Fibroblast of lung (primary cell): ENCODE measurements around the gene ACVR2B. TPM values are rescaled to one million over a fixed set of nuclear protein-coding genes. Genes with fewer than 3 reads are reported as not detected.

Experiments used
- DNase-seq, 2 donors: peaks; one replicate each; pipeline versions ENCODE4 v3.0.0 to v3.0.0-alpha.2; 2010; ENCODE audit warnings: low read depth in 2 of 2
- H2AFZ ChIP-seq: 2 replicates; pipeline ENCODE4 v1.5.1; 2012; ENCODE audit warnings: low read length, control low read depth, inconsistent platforms
- H3K27ac ChIP-seq: 2 replicates; pipeline ENCODE4 v1.5.1; 2011; ENCODE audit warnings: low read length, control low read depth; ENCODE audit not compliant: insufficient read depth
- H3K27me3 ChIP-seq: 2 replicates; pipeline ENCODE4 v1.5.1; 2011; ENCODE audit warnings: mild to moderate bottlenecking, low read length; ENCODE audit not compliant: control insufficient read depth, insufficient read depth
- H3K36me3 ChIP-seq: 2 replicates; pipeline ENCODE4 v1.5.1; 2011; ENCODE audit warnings: low read length; ENCODE audit not compliant: control insufficient read depth, insufficient read depth
- H3K4me1 ChIP-seq: 2 replicates; pipeline ENCODE4 v1.5.1; 2011; ENCODE audit warnings: low read length; ENCODE audit not compliant: control insufficient read depth, insufficient read depth; ENCODE audit errors: extremely low read depth
- H3K4me2 ChIP-seq: 2 replicates; pipeline ENCODE4 v1.5.1; 2011; ENCODE audit warnings: low read length, control low read depth; ENCODE audit not compliant: insufficient read depth; ENCODE audit errors: extremely low read depth
- H3K4me3 ChIP-seq, 4 experiments: fragments of 200-600 bp in 1 of 4; sonication (generic) in 1 of 4; replicated peaks in 1 of 4; 2 replicates each; pipeline ENCODE4 v1.5.1; 2011 to 2016; ENCODE audit warnings: low read length in 4 of 4, low read depth in 3 of 4, mild to moderate bottlenecking in 3 of 4, control low read depth in 2 of 4, inconsistent platforms in 1 of 4, mixed read lengths in 1 of 4; ENCODE audit not compliant: insufficient read depth in 1 of 4; ENCODE audit errors: control extremely low read depth in 1 of 4
- H3K79me2 ChIP-seq: 2 replicates; pipeline ENCODE4 v1.5.1; 2012; ENCODE audit warnings: mild to moderate bottlenecking, low read length, inconsistent platforms; ENCODE audit not compliant: control insufficient read depth, insufficient read depth
- H3K9ac ChIP-seq: 2 replicates; pipeline ENCODE4 v1.5.1; 2011; ENCODE audit warnings: mild to moderate bottlenecking, low read length, control low read depth; ENCODE audit not compliant: insufficient read depth
- H3K9me3 ChIP-seq: 2 replicates; pipeline ENCODE4 v1.5.1; 2012; ENCODE audit warnings: low read depth, low read length; ENCODE audit not compliant: control insufficient read depth, insufficient read depth
- H4K20me1 ChIP-seq: 2 replicates; pipeline ENCODE4 v1.5.1; 2011; ENCODE audit warnings: low read length; ENCODE audit not compliant: control insufficient read depth, insufficient read depth; ENCODE audit errors: extremely low read depth
- CTCF ChIP-seq, 2 donors: IDR thresholded peaks in 1 of 2; conservative IDR thresholded peaks in 1 of 2; 1 replicate in 1 of 2; 2 replicates in 1 of 2; pipeline ENCODE4 v1.5.1; 2011 to 2012; ENCODE audit warnings: low read length in 2 of 2, control low read depth in 1 of 2, inconsistent platforms in 1 of 2, low read depth in 1 of 2, mild to moderate bottlenecking in 1 of 2
- EZH2 ChIP-seq: IDR thresholded peaks from 2 replicates; pipeline ENCODE4 v1.5.1; 2012; ENCODE audit warnings: low read length, control low read depth, mild to moderate bottlenecking; ENCODE audit errors: missing control alignments
- polyA plus RNA-seq, 2 donors: library from polyadenylated mRNA; depleted of rRNA in 1 of 2; stranded (reverse) in 1 of 2; unstranded in 1 of 2; fragments of >200 nt; gene quantifications; 2 replicates each; pipeline ENCODE4 v1.2.1, GENCODE V29; 2011 to 2012; ENCODE audit warnings: missing spikeins in 1 of 2
- total RNA-seq: library from RNA; depleted of rRNA; stranded (reverse); fragments of >200 nt; gene quantifications from 2 replicates; pipeline ENCODE4 v1.2.1, GENCODE V29; 2014

Gene ACVR2B
- total and polyA plus RNA-seq, 2 donors (not counting 1 experiment from before 2014, with no cell fraction given), result 0.60 to 2.6 TPM

- H3K9me3 ChIP-seq, result no peaks in the 10 kb centered on the region
- no peaks in the 10 kb centered on the region for H4K20me1 ChIP-seq
- H2AFZ ChIP-seq, result no peak overlapping the region
- no peak for TF ChIP-seq EZH2
- no peak for TF ChIP-seq CTCF (conservative IDR thresholded peaks at IDR 0.05 in 1 of 2, IDR thresholded peaks at IDR 0.05 in 1 of 2; ENCODE audit: low read depth in 1 of 2, low read length in 2 of 2)
- no peak overlapping the region for H3K4me2 ChIP-seq
- H3K27me3 ChIP-seq, result no peaks in the 10 kb centered on the region
- no peak overlapping the region for H3K4me3 ChIP-seq
- no peaks in the 10 kb centered on the region for H3K36me3 ChIP-seq
- H3K27ac ChIP-seq, result no peak overlapping the region
- H3K4me1 ChIP-seq, result no peaks in the 10 kb centered on the region
- H3K9ac ChIP-seq, result no peak overlapping the region
- DNase-seq, result no peak
- no peaks in the 10 kb centered on the region for H3K79me2 ChIP-seq
Measured at GRCh38 chr3:38534604-38535003, 80.9 kb downstream of the ACVR2B start.

- no peak overlapping the region for H3K27ac ChIP-seq
Measured at GRCh38 chr3:38536671-38537070, 83.0 kb downstream of the ACVR2B start.

GRCh38 chr3:38538773-38539353, 85.2 kb downstream of the ACVR2B start:
- TF ChIP-seq CTCF (conservative IDR thresholded peaks at IDR 0.05 in 1 of 2, IDR thresholded peaks at IDR 0.05 in 1 of 2; ENCODE audit: low read depth in 1 of 2, low read length in 2 of 2), result no peak
- TF ChIP-seq EZH2, result no peak
- DNase-seq, result no peak
- Histone ChIP-seq H3K36me3 (no peaks in the 10 kb centered on the region), H3K4me3 (no peak overlapping the region), H3K79me2 (no peaks in the 10 kb centered on the region), H3K27ac (no peak overlapping the region), H4K20me1 (no peaks in the 10 kb centered on the region), H3K4me1 (peaks cover 3% of the 10 kb centered on the region), H3K9me3 (no peaks in the 10 kb centered on the region), H2AFZ (no peak overlapping the region), H3K27me3 (no peaks in the 10 kb centered on the region), H3K9ac (no peak overlapping the region), H3K4me2 (no peak overlapping the region)

More at GRCh38 chr3:38536671-38537070, 83.0 kb downstream of the ACVR2B start:
- Histone ChIP-seq H3K9ac (no peak overlapping the region), H3K79me2 (no peaks in the 10 kb centered on the region), H3K4me2 (no peak overlapping the region), H3K27me3 (no peaks in the 10 kb centered on the region), H4K20me1 (no peaks in the 10 kb centered on the region), H3K36me3 (no peaks in the 10 kb centered on the region), H3K4me3 (no peak overlapping the region), H2AFZ (no peak overlapping the region), H3K4me1 (no peaks in the 10 kb centered on the region), H3K9me3 (no peaks in the 10 kb centered on the region)
- DNase-seq, result no peak
- TF ChIP-seq CTCF (conservative IDR thresholded peaks at IDR 0.05 in 1 of 2, IDR thresholded peaks at IDR 0.05 in 1 of 2; ENCODE audit: low read depth in 1 of 2, low read length in 2 of 2) (no peak), EZH2 (no peak)
